GM20431 (cell line): ENCODE measurements around the gene TXN.

Experiments used
- in situ Hi-C: fragments of 300-500 bp; cut with MseI, MboI; formaldehyde crosslinking; loops from one replicate; pipeline ENCODE4 v1.15.0; 2020; ENCODE audit warnings: low sequenced_read_pairs; ENCODE audit not compliant: unreplicated experiment

Gene TXN

GRCh38 chr9:110256380-110257096 is at the start of gene TXN:
TSS of gene TXN (minus strand) at chr9:110256507. CDS start at chr9:110256435, 72 bp downstream.
- in situ Hi-C loops = no loop called here

- in situ Hi-C loops = no loop called here
These were observed 46.8 kb upstream of the TXN start for GRCh38 chr9:110303133-110303532.

GRCh38 chr9:110298043-110298605 is 41.8 kb upstream of the TXN start:
- in situ Hi-C loops = no loop called here

GRCh38 chr9:110293248-110293647 is 36.9 kb upstream of the TXN start:
- in situ Hi-C loops = no loop called here

- in situ Hi-C loops = no loop called here
These were observed 35.7 kb upstream of the TXN start for GRCh38 chr9:110291921-110292557.

- in situ Hi-C loops = no loop called here
These were observed 33.7 kb upstream of the TXN start for GRCh38 chr9:110290001-110290400.

GRCh38 chr9:110288503-110288902 is 32.2 kb upstream of the TXN start:
- in situ Hi-C loops = no loop called here

- in situ Hi-C loops = no loop called here
These were observed 31.0 kb upstream of the TXN start for GRCh38 chr9:110287289-110287680.

- in situ Hi-C loops = no loop called here
These were observed 28.0 kb upstream of the TXN start for GRCh38 chr9:110284211-110284844.

- in situ Hi-C loops = no loop called here
These were observed 27.4 kb upstream of the TXN start for GRCh38 chr9:110283751-110284150.

GRCh38 chr9:110282739-110283081 is 26.4 kb upstream of the TXN start:
- in situ Hi-C loops = no loop called here

- in situ Hi-C loops = no loop called here
These were observed 25.9 kb upstream of the TXN start for GRCh38 chr9:110282018-110282738.

GRCh38 chr9:110278080-110278707 is 21.9 kb upstream of the TXN start:
- in situ Hi-C loops = no loop called here

GRCh38 chr9:110276781-110277180 is 20.5 kb upstream of the TXN start:
- in situ Hi-C loops = no loop called here

GRCh38 chr9:110270211-110270995 is 14.1 kb upstream of the TXN start:
- in situ Hi-C loops = no loop called here

GRCh38 chr9:110266795-110267194 is 10.5 kb upstream of the TXN start:
- in situ Hi-C loops = no loop called here

- in situ Hi-C loops = no loop called here
These were observed 5.3 kb upstream of the TXN start for GRCh38 chr9:110261632-110262031.

- in situ Hi-C loops = no loop called here
These were observed 4.6 kb upstream of the TXN start for GRCh38 chr9:110260911-110261310.

GRCh38 chr9:110259566-110259965 is 3.3 kb upstream of the TXN start:
- in situ Hi-C loops = no loop called here
